ENCODE data around the gene SLC12A2.

SLC12A2 gene

DNA sequence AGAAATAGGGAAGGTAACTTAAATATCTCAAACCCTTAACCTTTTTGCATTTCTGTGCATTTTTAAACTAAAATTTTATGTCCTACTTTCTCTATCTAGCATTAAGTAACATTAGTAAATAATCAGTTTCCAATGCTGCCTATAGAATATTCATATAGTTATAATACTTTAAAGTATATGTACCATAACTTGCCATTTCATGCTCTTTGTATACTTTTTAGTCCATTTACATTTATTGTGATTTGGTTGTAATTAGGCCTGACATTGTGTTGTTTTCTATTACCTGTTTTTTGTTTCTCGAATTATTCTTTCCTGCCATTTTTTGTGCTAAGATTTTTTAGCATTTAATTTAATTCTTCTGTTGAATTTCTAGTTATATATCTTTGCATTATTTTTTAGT, 13.7 kb downstream of the SLC12A2 start:
- TF ChIP-seq, protein P1, sequence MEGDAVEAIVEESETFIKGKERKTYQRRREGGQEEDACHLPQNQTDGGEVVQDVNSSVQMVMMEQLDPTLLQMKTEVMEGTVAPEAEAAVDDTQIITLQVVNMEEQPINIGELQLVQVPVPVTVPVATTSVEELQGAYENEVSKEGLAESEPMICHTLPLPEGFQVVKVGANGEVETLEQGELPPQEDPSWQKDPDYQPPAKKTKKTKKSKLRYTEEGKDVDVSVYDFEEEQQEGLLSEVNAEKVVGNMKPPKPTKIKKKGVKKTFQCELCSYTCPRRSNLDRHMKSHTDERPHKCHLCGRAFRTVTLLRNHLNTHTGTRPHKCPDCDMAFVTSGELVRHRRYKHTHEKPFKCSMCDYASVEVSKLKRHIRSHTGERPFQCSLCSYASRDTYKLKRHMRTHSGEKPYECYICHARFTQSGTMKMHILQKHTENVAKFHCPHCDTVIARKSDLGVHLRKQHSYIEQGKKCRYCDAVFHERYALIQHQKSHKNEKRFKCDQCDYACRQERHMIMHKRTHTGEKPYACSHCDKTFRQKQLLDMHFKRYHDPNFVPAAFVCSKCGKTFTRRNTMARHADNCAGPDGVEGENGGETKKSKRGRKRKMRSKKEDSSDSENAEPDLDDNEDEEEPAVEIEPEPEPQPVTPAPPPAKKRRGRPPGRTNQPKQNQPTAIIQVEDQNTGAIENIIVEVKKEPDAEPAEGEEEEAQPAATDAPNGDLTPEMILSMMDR (IDR thresholded peaks at IDR 0.05; ENCODE audit: low read depth, low read length), result no peak
- H3K4me3 ChIP-seq (ENCODE audit: low read depth, low read length), result no peak overlapping the region

DNA sequence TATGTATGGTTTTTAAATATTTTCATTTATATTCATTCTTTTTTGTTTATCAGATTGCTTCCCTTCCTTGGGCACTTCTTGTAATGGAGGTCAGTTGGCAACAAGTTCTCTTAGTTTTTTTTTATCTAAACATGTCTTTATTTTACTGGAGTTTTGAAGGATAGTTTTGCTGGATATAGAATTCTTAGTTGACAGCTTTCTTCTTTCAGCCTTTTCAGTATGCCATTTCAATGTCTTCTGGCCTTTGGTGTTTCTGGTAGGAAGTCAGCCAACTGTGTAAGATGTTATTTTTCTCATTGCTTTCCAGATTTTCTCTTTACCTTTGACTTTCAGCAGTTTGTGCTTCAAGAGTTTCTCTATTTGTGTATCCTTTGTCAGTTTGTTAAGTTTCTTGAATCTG, 14.2 kb downstream of the SLC12A2 start:
- TF ChIP-seq, protein P1 (IDR thresholded peaks at IDR 0.05; ENCODE audit: low read depth, low read length), result no peak
- no peak overlapping the region for H3K4me3 ChIP-seq (ENCODE audit: low read depth, low read length)

DNA sequence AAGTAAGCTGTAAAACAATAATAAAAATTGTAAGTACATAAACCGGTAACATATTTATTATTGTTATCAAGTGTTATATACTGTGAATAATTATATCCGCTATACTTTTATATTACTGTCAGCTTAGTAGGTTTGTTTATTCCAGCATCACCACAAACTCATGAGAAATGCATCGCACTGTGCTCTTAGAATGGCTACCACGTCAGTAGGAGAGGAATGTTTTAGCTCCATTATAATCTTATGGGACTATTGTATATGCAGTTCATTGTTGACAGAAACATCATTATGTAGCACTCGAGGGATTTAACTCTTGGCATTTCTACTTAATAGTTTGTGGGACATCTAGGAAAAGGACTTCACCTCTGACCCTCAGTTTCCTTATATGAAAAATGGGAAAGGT, 16.4 kb downstream of the SLC12A2 start:
- TF ChIP-seq, protein P1 (IDR thresholded peaks at IDR 0.05; ENCODE audit: low read depth, low read length), result no peak
- H3K4me3 ChIP-seq (ENCODE audit: low read depth, low read length), result no peak overlapping the region

DNA sequence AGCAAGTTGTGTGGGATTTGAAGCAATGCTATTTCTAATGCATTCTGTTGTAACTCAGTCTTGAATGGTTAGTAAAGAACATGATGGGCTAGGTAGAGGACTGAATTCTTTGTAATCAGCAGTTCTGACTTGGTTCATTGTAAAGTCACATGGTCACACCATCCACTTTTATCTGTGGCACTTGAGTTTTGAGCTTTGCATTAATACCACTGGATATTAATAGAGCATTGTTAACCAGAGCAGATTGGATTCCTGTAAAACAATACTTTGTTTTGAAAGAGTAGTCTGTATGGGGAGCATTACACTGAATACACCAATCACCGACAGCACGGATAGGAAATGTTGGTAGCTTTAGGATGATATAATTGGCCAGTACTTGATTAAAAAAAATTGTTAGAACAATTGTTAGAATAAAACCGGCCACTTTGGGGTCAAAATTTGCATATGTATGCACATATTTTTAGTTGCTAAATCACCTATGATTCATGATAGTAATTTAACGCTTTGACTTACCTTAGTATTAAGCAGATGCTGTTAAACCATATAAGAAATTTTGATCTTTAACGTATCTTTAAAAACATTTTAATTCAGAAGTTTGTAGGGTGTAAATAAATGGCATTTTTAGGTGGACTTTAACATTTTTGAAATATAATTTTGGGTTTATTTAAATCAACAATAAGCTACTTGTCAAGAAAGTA, 17.4 kb downstream of the SLC12A2 start:
- TF ChIP-seq, protein P1 (IDR thresholded peaks at IDR 0.05; ENCODE audit: low read depth, low read length), result no peak
- no peak overlapping the region for H3K4me3 ChIP-seq (ENCODE audit: low read depth, low read length)

DNA sequence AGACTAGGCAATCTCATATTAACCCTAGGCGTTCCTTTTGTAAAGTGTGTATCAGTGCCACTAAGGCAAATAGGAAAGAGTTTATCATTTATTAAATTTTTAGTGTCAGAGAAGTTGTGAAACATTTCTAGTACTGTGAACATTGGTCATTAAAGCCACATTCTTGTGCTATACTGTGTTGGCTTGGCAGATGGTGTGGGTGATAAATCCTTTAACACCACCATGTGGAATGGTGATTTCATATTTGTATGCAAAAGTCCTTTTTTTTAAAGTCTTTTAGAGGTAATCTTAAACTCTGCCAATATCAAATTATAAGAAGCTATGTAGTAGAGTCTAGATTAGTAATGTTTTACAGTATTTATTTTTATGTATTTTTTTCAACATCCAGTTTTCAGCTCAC, 18.1 kb downstream of the SLC12A2 start:
- TF ChIP-seq, protein P1 (IDR thresholded peaks at IDR 0.05; ENCODE audit: low read depth, low read length), result no peak
- no peak overlapping the region for H3K4me3 ChIP-seq (ENCODE audit: low read depth, low read length)

DNA sequence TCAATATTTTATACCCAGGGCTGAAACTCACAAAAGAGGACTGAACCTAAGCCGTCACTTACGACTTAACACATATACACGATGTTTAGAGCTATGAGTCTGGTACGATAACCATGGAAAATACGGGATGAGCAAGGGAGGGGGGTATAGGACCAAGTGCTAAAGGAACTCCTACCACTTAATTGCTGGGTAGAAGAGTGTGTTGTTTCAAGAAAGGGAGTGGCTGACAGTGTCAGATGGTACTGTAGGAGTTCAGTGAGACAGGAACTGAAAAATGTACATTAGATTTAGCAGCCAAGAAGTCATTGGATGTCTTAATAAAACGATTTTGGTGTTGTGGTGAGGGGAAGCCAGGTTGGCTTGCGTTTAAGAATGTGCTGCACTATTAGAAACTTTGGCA, 21.6 kb downstream of the SLC12A2 start:
- no peak overlapping the region for H3K4me3 ChIP-seq (ENCODE audit: low read depth, low read length)
- TF ChIP-seq, protein P1 (IDR thresholded peaks at IDR 0.05; ENCODE audit: low read depth, low read length), result no peak

DNA sequence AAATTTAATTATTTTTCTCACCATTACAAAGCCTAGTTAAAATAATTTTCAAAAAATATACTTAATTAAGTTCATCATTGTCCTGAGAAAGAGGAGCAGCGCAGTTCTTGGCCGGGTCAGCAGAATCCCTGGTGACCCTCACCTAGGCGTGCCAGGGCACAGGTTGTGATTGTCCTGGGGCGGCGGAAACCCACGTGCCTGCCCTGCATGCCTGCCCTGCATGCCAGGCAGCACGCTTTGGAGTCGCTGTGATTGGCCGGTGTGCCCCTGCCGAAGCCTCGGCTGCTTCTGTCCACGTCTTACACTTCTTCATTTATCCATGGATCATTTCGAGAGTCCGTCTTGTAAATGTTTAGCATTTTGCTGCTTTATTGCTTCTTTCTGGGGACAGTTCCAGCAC, 25.6 kb downstream of the SLC12A2 start:
- H3K4me3 ChIP-seq (ENCODE audit: low read depth, low read length), result no peak overlapping the region
- TF ChIP-seq, protein P1 (IDR thresholded peaks at IDR 0.05; ENCODE audit: low read depth, low read length), result no peak
